ENCODE data around the gene CLN3.

Gene CLN3

GRCh38 chr16:28496844-28497243 is 5.0 kb upstream of the CLN3 start:
- Histone ChIP-seq H3K4me3 (ENCODE audit: insufficient read depth, low read length, poor library complexity, severe bottlenecking) (no peak overlapping the region), H3K4me2 (ENCODE audit: low read depth, low read length, poor library complexity, severe bottlenecking) (no peak overlapping the region), H3F3A (ENCODE audit: insufficient read depth) (0 out of 2 replicates have a peak, but pooled peaks cover 7% of the 10 kb centered on the region), H3K9ac (ENCODE audit: low read length) (no peak overlapping the region), H3K79me2 (ENCODE audit: insufficient read depth, low read length) (no peaks in the 10 kb centered on the region), H2AFZ (ENCODE audit: low read depth, low read length, severe bottlenecking) (no peak overlapping the region), H3K27ac (ENCODE audit: low read depth, low read length) (no peak overlapping the region), H3K9me3 (ENCODE audit: insufficient read depth, low read length) (no peaks in the 10 kb centered on the region), H4K20me1 (ENCODE audit: low read depth, low read length) (no peaks in the 10 kb centered on the region), H3K27me3 (ENCODE audit: low read length) (no peaks in the 10 kb centered on the region), H3K36me3 (ENCODE audit: low read length) (no peaks in the 10 kb centered on the region), H3K9me2 (replicated peaks; ENCODE audit: insufficient read depth, low read length) (no peaks in the 10 kb centered on the region)
- TF ChIP-seq CTCF (IDR thresholded peaks at IDR 0.05; ENCODE audit: insufficient read depth, low read length, poor library complexity, severe bottlenecking) (no peak), EZH2phosphoT487 (conservative IDR thresholded peaks at IDR 0.05; ENCODE audit: low read length) (no peak)

- H3K27ac ChIP-seq (ENCODE audit: low read depth, low read length), result no peak overlapping the region
- 0 out of 2 replicates have a peak, but pooled peaks cover 7% of the 10 kb centered on the region for H3F3A ChIP-seq (ENCODE audit: insufficient read depth)
- TF ChIP-seq EZH2phosphoT487 (conservative IDR thresholded peaks at IDR 0.05; ENCODE audit: low read length) (no peak), CTCF (IDR thresholded peaks at IDR 0.05; ENCODE audit: insufficient read depth, low read length, poor library complexity, severe bottlenecking) (no peak)
- H3K9ac ChIP-seq (ENCODE audit: low read length), result no peak overlapping the region
- no peak overlapping the region for H2AFZ ChIP-seq (ENCODE audit: low read depth, low read length, severe bottlenecking)
- H3K9me2 ChIP-seq (replicated peaks; ENCODE audit: insufficient read depth, low read length), result no peaks in the 10 kb centered on the region
- no peak overlapping the region for H3K4me3 ChIP-seq (ENCODE audit: insufficient read depth, low read length, poor library complexity, severe bottlenecking)
- H3K4me2 ChIP-seq (ENCODE audit: low read depth, low read length, poor library complexity, severe bottlenecking), result no peak overlapping the region
- H3K27me3 ChIP-seq (ENCODE audit: low read length), result no peaks in the 10 kb centered on the region
- H3K36me3 ChIP-seq (ENCODE audit: low read length), result no peaks in the 10 kb centered on the region
- H3K9me3 ChIP-seq (ENCODE audit: insufficient read depth, low read length), result no peaks in the 10 kb centered on the region
- H3K79me2 ChIP-seq (ENCODE audit: insufficient read depth, low read length), result peaks cover 4% of the 10 kb centered on the region; the same call in 1 of the 2 replicates
- no peaks in the 10 kb centered on the region for H4K20me1 ChIP-seq (ENCODE audit: low read depth, low read length)
Measured at GRCh38 chr16:28495795-28496749, 4.2 kb upstream of the CLN3 start.

GRCh38 chr16:28495098-28495793 is 3.4 kb upstream of the CLN3 start:
- TF ChIP-seq EZH2phosphoT487 (conservative IDR thresholded peaks at IDR 0.05; ENCODE audit: low read length) (no peak), CTCF (IDR thresholded peaks at IDR 0.05; ENCODE audit: insufficient read depth, low read length, poor library complexity, severe bottlenecking) (no peak)
- H3K79me2 ChIP-seq (ENCODE audit: insufficient read depth, low read length), result peaks cover 4% of the 10 kb centered on the region; the same call in 1 of the 2 replicates
- no peak overlapping the region for H3K4me3 ChIP-seq (ENCODE audit: insufficient read depth, low read length, poor library complexity, severe bottlenecking)
- no peak overlapping the region for H2AFZ ChIP-seq (ENCODE audit: low read depth, low read length, severe bottlenecking)
- H3K36me3 ChIP-seq (ENCODE audit: low read length), result no peaks in the 10 kb centered on the region
- no peaks in the 10 kb centered on the region for H3K9me3 ChIP-seq (ENCODE audit: insufficient read depth, low read length)
- no peaks in the 10 kb centered on the region for H4K20me1 ChIP-seq (ENCODE audit: low read depth, low read length)
- H3F3A ChIP-seq (ENCODE audit: insufficient read depth), result 0 out of 2 replicates have a peak, but pooled peaks cover 7% of the 10 kb centered on the region
- no peaks in the 10 kb centered on the region for H3K27me3 ChIP-seq (ENCODE audit: low read length)
- H3K9ac ChIP-seq (ENCODE audit: low read length), result no peak overlapping the region
- no peak overlapping the region for H3K27ac ChIP-seq (ENCODE audit: low read depth, low read length)
- no peak overlapping the region for H3K4me2 ChIP-seq (ENCODE audit: low read depth, low read length, poor library complexity, severe bottlenecking)
- no peaks in the 10 kb centered on the region for H3K9me2 ChIP-seq (replicated peaks; ENCODE audit: insufficient read depth, low read length)

Data from SU-DHL-6 (cell line).